Activated naive CD4-positive, alpha-beta T cell treated with anti-CD3 and anti-CD28 coated beads for 36 hours (primary cell): ENCODE measurements around the gene KIR3DL3. TPM values are rescaled to one million over a fixed set of nuclear protein-coding genes. Genes with fewer than 3 reads are reported as not detected.
"Not testable (repeated sequence)": the region's sequence is repeated elsewhere in the genome, so short reads cannot be mapped to it uniquely, and the experiment has no call there.

Experiments
- CTCF ChIA-PET: fragments of 350-600 bp; sonication (Branson Sonifier 250); formaldehyde crosslinking; loops from one replicate; lab custom pipeline; 2021; ENCODE audit warnings: antibody characterized with exemption; lab: Charles Lee
- DNase-seq: peaks from one replicate; pipeline ENCODE4 v3.0.0-alpha.2; 2020
- H3K27ac Mint-ChIP-seq: one replicate; pipeline ENCODE4 v1.8.0; 2021; ENCODE audit warnings: mild to moderate bottlenecking, mixed read lengths
- H3K27me3 Mint-ChIP-seq: one replicate; pipeline ENCODE4 v1.8.0; 2021; ENCODE audit warnings: low read depth, mixed read lengths
- H3K36me3 Mint-ChIP-seq: one replicate; pipeline ENCODE4 v1.8.0; 2021; ENCODE audit warnings: low read depth, mixed read lengths
- H3K4me1 Mint-ChIP-seq: one replicate; pipeline ENCODE4 v1.8.0; 2021; ENCODE audit warnings: low read depth, mixed read lengths
- H3K4me3 Mint-ChIP-seq: one replicate; pipeline ENCODE4 v1.8.0; 2021; ENCODE audit warnings: mild to moderate bottlenecking, moderate library complexity, mixed read lengths
- H3K9me3 Mint-ChIP-seq: one replicate; pipeline ENCODE4 v1.8.0; 2021; ENCODE audit warnings: mixed read lengths
- intact Hi-C: fragments of 100-400 bp; cut with micrococcal nuclease; formaldehyde crosslinking; loops from one replicate; pipeline ENCODE4 v1.15.1; 2023
- total RNA-seq, 2 experiments: library from RNA; stranded (reverse); gene quantifications; one replicate each; pipeline ENCODE4 v1.2.3, GENCODE V29; 2021

KIR3DL3 gene
- total RNA-seq, 2 experiments from 2014 or later, result not detected

DNA sequence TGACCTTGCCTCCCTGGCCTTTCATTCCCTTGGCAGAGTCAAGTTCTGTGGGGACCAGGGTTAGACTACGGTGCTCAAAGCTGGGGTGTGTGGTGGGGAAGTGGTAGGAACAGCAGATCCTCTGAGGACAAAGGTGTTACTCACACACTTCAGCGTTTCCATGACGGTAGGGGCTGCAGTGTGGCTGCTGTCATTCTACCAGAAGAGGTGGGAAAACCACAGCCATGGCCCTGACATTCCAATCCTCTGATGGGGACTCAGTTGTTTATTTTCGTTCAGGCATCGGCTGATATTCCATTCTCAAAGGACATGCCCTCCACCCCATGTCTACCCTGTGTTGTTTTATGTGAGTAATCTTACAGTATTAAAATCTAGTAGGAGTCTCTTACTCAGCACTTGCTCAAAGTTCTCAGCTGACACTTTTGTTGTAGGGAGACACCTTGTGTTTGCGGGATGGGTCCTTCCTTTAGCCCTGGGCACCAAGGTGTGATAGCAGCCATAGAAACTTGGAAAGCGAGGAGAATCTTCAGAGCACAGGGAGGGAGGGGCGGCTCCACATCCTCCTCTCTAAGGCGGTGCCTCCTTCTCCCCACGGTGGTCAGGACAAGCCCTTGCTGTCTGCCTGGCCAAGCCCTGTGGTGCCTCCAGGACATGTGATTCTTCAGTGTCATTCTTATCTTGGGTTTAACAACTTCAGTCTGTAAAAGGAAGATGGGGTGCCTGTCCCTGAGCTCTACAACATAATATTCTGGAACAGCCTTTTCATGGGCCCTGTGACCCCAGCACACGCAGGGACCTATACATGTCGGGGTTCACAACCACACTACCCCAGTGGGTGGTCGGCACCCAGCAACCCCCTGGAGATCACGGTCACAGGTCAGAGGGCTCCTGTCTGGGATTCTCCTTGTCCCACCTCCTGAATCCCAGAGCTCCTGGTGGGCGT, 47.0 kb downstream of the KIR3DL3 start:
- CTCF ChIA-PET, H3K4me1 Mint-ChIP-seq, intact Hi-C loops, H3K27ac Mint-ChIP-seq, H3K27me3 Mint-ChIP-seq, H3K36me3 Mint-ChIP-seq, H3K9me3 Mint-ChIP-seq, DNase-seq, H3K4me3 Mint-ChIP-seq: not testable (repeated sequence)

DNA sequence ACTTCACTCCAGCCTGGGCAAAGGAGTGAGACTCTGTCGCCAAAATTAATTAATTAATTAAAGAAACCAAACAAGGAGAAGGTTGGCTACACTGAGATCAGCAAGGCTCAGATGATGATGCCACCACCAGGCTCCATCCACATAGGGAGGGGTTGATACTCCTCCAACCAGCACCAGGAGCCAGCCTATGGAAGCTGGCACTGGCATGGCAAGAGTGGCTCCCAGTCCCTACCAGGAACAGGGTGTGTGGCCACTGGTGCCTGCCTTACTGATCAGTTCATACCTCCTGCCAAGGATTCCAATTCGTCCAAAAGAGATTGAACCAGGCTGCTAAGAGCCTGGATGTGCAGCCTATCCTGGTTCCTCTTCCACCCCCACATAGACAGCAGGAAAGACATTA, 48.4 kb downstream of the KIR3DL3 start:
- H3K27ac Mint-ChIP-seq, H3K36me3 Mint-ChIP-seq, H3K4me1 Mint-ChIP-seq, H3K9me3 Mint-ChIP-seq, H3K27me3 Mint-ChIP-seq, CTCF ChIA-PET, DNase-seq, intact Hi-C loops, H3K4me3 Mint-ChIP-seq: not testable (repeated sequence)

- H3K36me3 Mint-ChIP-seq, H3K27ac Mint-ChIP-seq, H3K27me3 Mint-ChIP-seq, H3K9me3 Mint-ChIP-seq, H3K4me3 Mint-ChIP-seq, intact Hi-C loops, H3K4me1 Mint-ChIP-seq, DNase-seq, CTCF ChIA-PET: not testable (repeated sequence)
These were observed 51.0 kb downstream of the KIR3DL3 start for GRCh38 chr19:54775095-54775815.

- H3K27ac Mint-ChIP-seq, H3K27me3 Mint-ChIP-seq, H3K4me3 Mint-ChIP-seq, H3K36me3 Mint-ChIP-seq, DNase-seq, CTCF ChIA-PET, H3K4me1 Mint-ChIP-seq, intact Hi-C loops, H3K9me3 Mint-ChIP-seq: not testable (repeated sequence)
These were observed 51.6 kb downstream of the KIR3DL3 start for GRCh38 chr19:54775830-54776229.

GRCh38 chr19:54777851-54778250, 53.6 kb downstream of the KIR3DL3 start:
- intact Hi-C loops, DNase-seq, H3K4me1 Mint-ChIP-seq, H3K36me3 Mint-ChIP-seq, H3K9me3 Mint-ChIP-seq, H3K27me3 Mint-ChIP-seq, H3K4me3 Mint-ChIP-seq, H3K27ac Mint-ChIP-seq: not testable (repeated sequence)
- CTCF ChIA-PET, result interaction anchor here (0.6 kb wide), 1 partner anchor 28 kb away, joined by 3 read pairs; no protein-coding TSS in a partner anchor

DNA sequence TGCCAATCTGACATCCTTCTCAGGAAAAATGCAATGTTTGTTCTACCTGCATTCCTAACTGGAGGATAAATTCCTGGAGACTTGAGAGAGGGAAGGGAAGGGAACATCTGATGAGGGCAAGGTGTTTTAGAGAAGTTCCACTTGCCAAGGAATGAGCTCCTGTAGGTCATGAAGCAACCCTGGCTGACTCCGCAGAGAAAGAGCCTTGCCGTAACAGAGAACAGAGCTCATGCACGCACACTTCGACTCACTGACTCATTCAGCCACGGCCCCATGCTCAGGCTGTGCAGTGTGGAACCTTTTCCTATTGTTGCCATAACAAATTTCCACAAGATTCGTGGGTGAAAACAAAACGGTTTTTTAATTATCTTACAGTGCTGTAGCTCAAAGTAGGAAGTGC, 54.7 kb downstream of the KIR3DL3 start:
- CTCF ChIA-PET, H3K36me3 Mint-ChIP-seq, H3K9me3 Mint-ChIP-seq, DNase-seq, intact Hi-C loops, H3K4me3 Mint-ChIP-seq, H3K27ac Mint-ChIP-seq, H3K4me1 Mint-ChIP-seq: not testable (repeated sequence)
- H3K27me3 Mint-ChIP-seq, result peaks cover 13% of the 10 kb centered on the region

DNA sequence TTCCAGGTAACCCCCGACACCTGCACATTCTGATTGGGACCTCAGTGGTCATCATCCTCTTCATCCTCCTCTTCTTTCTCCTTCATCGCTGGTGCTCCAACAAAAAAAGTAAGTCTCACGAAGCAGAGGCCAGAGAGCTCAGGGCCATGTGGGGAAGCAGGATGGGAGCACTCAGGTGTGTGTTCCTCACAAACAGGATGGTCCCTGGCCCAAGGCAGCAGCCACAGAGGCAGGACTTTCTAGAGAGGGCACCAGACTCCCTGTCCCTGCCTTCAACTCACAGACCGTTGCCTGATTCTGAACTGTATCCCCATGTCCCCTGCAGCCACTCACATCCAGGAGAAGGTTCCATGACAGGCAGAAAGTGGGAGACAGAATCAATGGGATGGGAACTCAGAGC, 58.7 kb downstream of the KIR3DL3 start:
- H3K4me1 Mint-ChIP-seq, H3K36me3 Mint-ChIP-seq, H3K27ac Mint-ChIP-seq, DNase-seq, H3K9me3 Mint-ChIP-seq, H3K4me3 Mint-ChIP-seq, intact Hi-C loops: not testable (repeated sequence)
- CTCF ChIA-PET, result interaction anchor here (0.8 kb wide), 1 partner anchor 212 kb away, joined by 3 read pairs; no protein-coding TSS in a partner anchor
- H3K27me3 Mint-ChIP-seq, result peaks cover 14% of the 10 kb centered on the region

Other genes starting within 250 kb of the KIR3DL3 start
- under 1 TPM; 0.45 to 0.69 TPM for gene LAIR2, start 221.6 kb upstream of the KIR3DL3 start, total RNA-seq
- gene LILRA2, start 150.7 kb upstream of the KIR3DL3 start, total RNA-seq, result not detected
- gene LILRA1, start 130.8 kb upstream of the KIR3DL3 start, total RNA-seq, result not detected
- gene LILRB1, start 94.0 kb upstream of the KIR3DL3 start, total RNA-seq, result under 1 TPM in 1 of 2 experiments, not detected in 1; 0.36 TPM
- not detected for gene LILRB4, start 61.5 kb upstream of the KIR3DL3 start, total RNA-seq
- gene KIR2DL3, start 14.1 kb downstream of the KIR3DL3 start, total RNA-seq, result not detected
- not detected for gene KIR2DL1, start 45.4 kb downstream of the KIR3DL3 start, total RNA-seq
- gene KIR2DL4, start 79.2 kb downstream of the KIR3DL3 start, total RNA-seq, result not detected
- not detected for gene KIR3DL1, start 92.0 kb downstream of the KIR3DL3 start, total RNA-seq
- not detected for gene KIR2DS4, start 108.2 kb downstream of the KIR3DL3 start, total RNA-seq
- under 1 TPM in 1 of 2 experiments, not detected in 1; 0.17 TPM for gene KIR3DL2, start 126.0 kb downstream of the KIR3DL3 start, total RNA-seq
- not detected for gene FCAR, start 149.8 kb downstream of the KIR3DL3 start, total RNA-seq
- gene NCR1, start 181.7 kb downstream of the KIR3DL3 start, total RNA-seq, result not detected
- gene NLRP7, start 223.1 kb downstream of the KIR3DL3 start, total RNA-seq, result not detected
- 1 to 10 TPM; 5.5 TPM for gene NLRP2, start 241.9 kb downstream of the KIR3DL3 start, total RNA-seq